Left renal pelvis (tissue), 4 donors: ENCODE results near the gene ATP13A3. TPM values are rescaled to one million over a fixed set of nuclear protein-coding genes. Genes with fewer than 3 reads are reported as not detected.
A peak's percentile ranks its signal among the peaks of the same experiment; 100 is the strongest.

Source experiments
- DNase-seq, 4 donors: peaks; one replicate each; pipeline ENCODE4 v3.0.0-alpha.2; 2013; ENCODE audit warnings: low read depth in 4 of 4, low spot score in 3 of 4
- polyA plus RNA-seq, 4 donors: library from polyadenylated mRNA; unstranded; fragments of 120-200 nt; gene quantifications; one replicate each; pipeline ENCODE4 v1.2.1, GENCODE V29; 2013; ENCODE audit not compliant: insufficient read length in 4 of 4

The ATP13A3 gene
- polyA plus RNA-seq, 4 donors = 65.6 to 112 (median 105) TPM

- no peak for DNase-seq
Observed at GRCh38 chr3:194481103-194481502, 5.7 kb downstream of the ATP13A3 start.

- DNase-seq = no peak
Observed at GRCh38 chr3:194476784-194477183, 10.0 kb downstream of the ATP13A3 start.

DNA sequence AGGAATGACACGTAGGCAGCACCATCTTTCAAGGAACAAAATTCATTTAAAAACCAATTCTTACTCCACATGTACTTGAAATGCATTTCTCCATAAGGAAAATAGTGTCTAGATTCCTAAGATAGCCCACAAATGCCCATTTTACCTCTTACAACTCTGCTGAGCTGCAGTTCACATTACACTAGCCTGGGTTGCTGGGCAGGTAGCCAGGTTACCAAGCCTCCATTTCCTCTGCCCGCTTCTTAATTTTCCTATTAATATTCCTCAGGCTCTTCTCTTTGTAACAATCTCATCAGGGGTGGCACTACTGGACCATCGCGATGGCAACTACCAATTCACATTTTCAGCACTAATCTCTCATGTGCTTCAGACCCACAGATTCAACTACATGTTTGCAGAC lies 10.8 kb downstream of the ATP13A3 start:
- DNase-seq = no peak

DNA sequence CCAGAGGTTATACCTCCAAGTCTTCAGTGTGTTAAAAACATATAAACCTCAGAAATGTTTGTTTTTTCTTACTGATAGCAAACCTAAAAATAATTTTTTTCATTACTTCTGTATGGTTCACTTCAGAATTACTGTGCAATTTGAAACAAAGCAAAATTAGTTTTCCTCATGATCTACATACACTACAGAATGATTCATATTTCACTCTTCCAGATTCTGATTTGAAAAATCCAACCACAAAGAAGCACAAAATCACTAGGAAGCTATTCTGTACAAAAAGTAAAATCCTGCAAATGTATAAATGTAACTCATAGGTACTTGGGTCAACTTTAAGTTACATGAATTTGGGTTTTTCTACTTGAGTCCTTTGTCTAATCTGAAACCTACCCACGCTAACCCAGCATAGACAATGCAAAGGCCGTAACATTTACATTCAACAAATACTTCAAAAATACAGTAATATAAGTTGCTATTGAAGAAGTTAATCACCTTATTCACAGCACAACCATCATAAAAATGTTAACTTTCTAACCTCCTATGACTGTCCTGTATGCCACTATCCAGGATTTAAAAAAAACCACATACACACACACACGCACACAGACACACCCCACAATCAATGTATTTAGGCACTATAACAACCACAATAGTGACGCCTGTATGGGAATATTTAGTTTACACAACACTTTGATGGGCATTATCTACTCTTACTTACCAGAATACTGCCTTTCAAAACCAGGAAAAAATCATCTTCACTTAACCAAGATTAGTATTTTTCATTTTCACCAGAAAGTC lies 11.5 kb downstream of the ATP13A3 start:
- DNase-seq = no peak

DNA sequence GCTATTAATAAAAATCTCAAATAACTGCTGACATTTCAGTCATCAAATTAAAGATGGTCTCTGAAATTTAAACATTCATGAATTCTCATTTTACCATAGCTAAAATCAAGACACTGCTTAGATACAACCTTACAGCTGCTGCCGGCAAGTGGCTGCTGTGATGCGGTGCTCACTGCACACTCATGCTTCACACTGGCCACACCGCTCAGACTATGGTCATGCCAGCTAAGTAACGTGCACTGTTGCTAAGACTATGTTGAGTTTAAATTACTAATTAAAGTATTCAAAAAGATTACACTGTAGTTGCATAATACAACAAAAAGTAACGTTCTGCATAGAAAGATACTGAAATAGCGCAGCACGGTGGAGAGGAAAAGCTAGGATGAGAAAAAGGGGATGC lies 12.1 kb downstream of the ATP13A3 start:
- no peak for DNase-seq

DNA sequence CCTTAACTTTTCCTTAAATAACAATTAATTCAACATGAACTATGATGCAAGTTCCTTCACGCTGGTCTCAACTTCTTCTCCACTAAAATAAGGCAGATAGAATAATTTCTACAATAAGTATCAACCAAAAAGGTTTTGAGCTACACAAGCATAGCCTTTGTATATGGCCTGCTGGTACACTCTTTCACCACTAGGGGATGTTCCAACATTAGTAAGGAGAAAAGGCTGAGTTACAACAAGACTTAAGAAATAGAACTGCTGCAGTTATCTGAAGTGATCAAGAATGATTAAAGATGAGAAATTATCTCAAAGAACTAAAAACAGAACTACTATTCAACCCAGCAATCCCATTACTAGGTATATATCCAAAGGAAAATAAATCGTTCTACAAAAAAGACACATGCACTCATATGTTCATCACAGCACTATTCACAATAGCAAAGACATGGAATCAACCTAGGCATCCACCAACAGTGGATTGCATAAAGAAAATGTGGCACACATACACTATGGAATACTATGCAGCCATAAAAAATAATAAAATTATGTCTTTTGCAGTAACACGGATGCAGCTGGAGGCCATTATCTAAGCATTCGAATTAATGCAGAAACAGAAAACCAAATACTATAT lies 14.4 kb downstream of the ATP13A3 start:
- peak in 2 of 4 donors; percentile 51 to 54 for DNase-seq

DNA sequence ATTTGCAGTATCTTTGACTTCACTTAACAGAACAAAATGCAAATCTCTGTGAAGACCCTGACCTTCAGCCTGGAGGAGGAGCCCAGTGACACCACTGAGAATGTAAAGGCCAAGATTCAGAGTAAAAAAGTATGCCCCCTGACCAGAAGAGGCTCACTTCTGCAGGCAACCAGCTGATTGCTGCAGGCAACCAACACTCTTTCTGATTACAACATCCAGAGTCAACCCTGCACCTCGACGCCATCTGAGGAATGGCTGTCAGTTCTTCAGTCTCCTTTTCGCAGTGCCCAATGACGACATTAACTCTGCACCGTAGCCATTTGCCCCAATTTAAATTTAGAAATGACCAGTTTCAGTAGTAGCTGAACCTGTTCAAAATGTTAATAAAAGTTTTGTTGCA lies 14.9 kb downstream of the ATP13A3 start:
- no peak for DNase-seq

GRCh38 chr3:194470615-194471014 lies 16.2 kb downstream of the ATP13A3 start:
- DNase-seq = no peak

- DNase-seq = no peak
Observed at GRCh38 chr3:194469977-194470376, 16.8 kb downstream of the ATP13A3 start.

DNA sequence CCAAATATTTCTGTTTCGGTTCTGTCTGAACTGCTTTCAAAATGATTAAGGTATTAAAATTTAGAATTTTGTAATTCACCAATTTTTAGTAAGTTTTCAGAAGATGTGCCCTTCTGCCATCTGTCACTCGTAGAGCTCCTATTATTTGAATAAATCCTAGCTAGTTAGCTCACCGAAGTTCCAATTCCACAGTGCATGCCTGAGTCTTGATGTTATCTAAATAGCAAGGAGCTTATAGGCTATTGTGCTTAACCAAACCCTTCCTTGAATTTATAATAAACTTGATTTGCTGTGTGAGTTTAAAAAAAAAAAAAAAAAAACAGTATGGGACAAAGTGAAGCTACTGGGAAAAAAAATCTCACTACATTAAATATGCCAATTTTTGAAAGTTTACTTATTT lies 18.7 kb downstream of the ATP13A3 start:
- DNase-seq = no peak

DNA sequence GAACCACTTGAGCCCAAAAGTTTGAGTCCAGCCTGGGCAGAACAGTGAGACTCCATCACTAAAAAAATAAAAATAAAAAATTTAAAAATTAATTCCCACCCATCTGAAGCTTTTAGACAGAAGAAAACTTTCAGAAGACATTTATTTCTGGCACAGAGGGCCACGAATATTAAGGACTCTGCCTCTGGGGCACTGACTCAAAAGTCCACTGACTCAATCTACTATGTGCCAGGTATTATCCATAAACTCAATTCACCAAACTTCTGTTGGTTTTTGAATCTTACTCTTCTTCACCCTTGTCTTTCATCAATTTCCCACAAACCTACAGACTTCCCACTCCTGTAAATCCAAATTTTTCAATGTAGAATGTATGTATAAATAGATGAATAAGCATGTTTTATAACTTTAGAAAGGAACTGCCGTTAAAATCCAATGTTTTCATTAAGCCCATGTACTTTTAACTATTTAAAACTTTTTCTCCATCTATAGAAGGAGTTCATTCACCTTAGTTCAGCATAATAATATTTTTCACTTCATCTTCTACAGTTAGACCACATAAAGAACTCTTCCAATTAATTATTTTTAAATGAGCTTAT lies 19.9 kb downstream of the ATP13A3 start:
- no peak for DNase-seq

DNA sequence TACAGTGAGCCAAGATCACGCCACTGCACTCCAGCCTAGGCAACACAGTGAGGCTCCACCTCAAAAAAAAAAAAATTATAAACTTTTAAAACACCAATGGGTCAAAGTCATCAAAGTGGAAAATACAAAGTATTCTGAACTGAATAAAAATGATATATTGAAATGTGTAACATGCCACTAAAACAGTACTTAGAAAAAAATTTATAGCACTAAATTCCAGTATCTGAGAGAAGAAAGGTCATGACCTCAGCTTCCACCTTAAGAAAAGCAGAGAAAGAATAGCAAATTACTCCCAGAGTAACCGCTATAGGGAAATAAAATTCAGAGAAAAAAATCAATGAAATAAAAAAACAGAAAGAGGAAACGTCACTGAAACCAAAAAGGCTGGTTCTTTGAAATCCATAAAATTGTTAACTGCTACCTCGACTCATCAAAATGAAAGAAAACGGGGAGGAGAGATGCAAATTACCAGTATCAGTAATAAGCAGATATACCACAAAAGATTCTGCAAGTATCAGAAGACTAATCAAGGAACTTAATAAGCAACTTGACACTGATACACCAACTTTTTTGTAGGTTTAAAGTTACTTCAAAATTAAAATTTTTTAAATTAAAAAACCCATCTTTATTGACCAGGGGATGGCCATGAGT lies 20.8 kb downstream of the ATP13A3 start:
- DNase-seq = no peak

GRCh38 chr3:194465246-194465645 lies 21.6 kb downstream of the ATP13A3 start:
- DNase-seq = no peak

- no peak for DNase-seq
Observed at GRCh38 chr3:194464692-194465091, 22.1 kb downstream of the ATP13A3 start.

DNA sequence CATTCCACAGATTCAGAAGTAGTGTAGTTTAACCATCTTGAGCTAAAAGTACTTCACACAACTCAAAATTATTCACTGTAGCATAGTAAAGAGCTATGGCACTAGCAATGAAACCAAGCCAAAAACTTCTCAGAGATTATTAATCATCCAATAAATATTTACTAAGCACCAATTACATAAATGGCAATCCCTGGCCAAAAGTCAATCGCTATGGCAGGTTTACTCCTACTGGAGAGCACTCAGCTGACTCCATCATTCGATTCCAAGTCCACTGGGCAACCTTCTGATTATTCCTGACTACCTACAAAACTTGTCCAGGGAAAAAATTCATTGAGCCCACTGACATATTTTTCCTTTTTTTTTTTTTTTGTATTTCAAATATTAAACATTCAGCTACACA lies 23.9 kb downstream of the ATP13A3 start:
- no peak for DNase-seq

- peak in 2 of 4 donors; percentile 32 to 51 for DNase-seq
Observed at GRCh38 chr3:194460566-194460965, 26.2 kb downstream of the ATP13A3 start.

DNA sequence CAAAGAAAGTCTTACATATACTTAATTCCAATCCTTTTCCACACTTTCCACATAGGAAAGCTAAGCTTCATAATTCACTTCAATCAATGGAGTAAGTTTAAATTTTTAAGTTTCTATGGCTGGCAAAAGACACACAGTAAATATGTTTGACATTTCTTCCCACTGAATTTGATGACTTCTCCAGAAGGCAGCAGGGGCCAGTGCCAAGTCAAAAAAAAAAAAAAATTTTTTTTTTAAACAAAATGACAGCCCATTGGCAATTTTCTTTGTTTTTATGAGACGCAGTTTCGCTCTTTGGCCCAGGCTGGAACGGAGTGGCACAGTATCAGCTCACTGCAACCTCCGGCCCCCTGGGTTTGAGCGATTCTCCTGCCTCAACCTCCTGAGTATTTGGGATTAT lies 28.7 kb downstream of the ATP13A3 start:
- DNase-seq = no peak

DNA sequence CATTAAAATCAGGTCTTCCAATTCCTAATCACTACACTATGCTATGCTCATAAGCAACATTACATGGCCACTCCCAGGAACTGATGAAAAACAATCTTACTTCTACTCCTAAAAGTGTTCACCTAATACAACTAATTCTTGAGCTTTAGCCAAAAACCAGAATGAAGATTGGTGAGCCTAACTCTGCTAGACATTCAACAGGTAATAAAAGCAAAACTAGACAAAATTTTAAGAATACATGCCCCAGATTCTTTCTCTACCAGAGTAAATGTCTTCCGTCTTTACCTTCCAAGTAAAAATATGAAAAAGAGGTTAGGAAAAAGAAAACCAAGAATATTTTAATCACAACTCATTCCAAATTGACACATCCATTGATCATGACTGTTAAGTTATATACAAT lies 31.3 kb downstream of the ATP13A3 start:
- DNase-seq = no peak

- no peak for DNase-seq
Observed at GRCh38 chr3:194450341-194450740, 36.5 kb downstream of the ATP13A3 start.

DNA sequence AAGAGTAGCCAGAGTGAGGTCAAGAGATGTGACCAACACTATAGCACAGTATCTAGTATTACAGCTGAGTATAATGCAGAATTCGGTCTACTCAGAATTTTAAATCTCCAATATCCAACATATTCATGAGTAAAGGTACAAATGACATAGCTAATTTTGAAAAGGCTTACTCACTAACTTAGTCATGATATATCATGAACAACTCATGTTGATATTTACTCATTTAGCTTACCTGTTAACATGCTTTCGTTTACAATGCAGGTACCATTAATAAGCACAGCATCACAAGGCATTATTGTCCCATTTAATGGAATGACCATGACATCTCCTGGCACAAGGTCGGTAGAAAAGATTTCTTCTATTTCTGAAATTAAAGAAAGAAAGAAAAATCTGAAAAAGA lies 36.9 kb downstream of the ATP13A3 start:
- DNase-seq = no peak

- no peak for DNase-seq
Observed at GRCh38 chr3:194447657-194448056, 39.1 kb downstream of the ATP13A3 start.
